GM12891 (cell line): Measurements from ENCODE around the gene MUC2.

ENCODE experiments used
- POLR2A ChIP-seq: IDR thresholded peaks from 2 replicates; pipeline ENCODE4 v1.6.1; 2011; ENCODE audit warnings: low read depth, low read length, control low read depth
- POLR2AphosphoS5 ChIP-seq: IDR thresholded peaks from 2 replicates; pipeline ENCODE4 v1.6.1; 2011; ENCODE audit warnings: low read depth, low read length, control low read depth
- POU2F2 ChIP-seq: IDR thresholded peaks from 2 replicates; pipeline ENCODE4 v1.6.1; 2011; ENCODE audit warnings: low read depth, mild to moderate bottlenecking, control low read depth, low read length, moderate library complexity
- TAF1 ChIP-seq: IDR thresholded peaks from 2 replicates; pipeline ENCODE4 v1.6.1; 2011; ENCODE audit warnings: low read depth, low read length, control low read depth

- TF ChIP-seq POLR2AphosphoS5, result no peak
- TF ChIP-seq POU2F2, result no peak
- no peak for TF ChIP-seq POLR2A
- no peak for TF ChIP-seq TAF1
Observed at GRCh38 chr11:1099519-1100355, 25.1 kb downstream of the MUC2 start.
